ENCODE results near the gene PITPNC1. TPM values are rescaled to one million over a fixed set of nuclear protein-coding genes. Genes with fewer than 3 reads are reported as not detected.
A peak's percentile ranks its signal among the peaks of the same experiment; 100 is the strongest.

PITPNC1 gene
- total and polyA plus RNA-seq, 7 donors, result 3.0 to 15.7 (median 5.6) TPM

DNA sequence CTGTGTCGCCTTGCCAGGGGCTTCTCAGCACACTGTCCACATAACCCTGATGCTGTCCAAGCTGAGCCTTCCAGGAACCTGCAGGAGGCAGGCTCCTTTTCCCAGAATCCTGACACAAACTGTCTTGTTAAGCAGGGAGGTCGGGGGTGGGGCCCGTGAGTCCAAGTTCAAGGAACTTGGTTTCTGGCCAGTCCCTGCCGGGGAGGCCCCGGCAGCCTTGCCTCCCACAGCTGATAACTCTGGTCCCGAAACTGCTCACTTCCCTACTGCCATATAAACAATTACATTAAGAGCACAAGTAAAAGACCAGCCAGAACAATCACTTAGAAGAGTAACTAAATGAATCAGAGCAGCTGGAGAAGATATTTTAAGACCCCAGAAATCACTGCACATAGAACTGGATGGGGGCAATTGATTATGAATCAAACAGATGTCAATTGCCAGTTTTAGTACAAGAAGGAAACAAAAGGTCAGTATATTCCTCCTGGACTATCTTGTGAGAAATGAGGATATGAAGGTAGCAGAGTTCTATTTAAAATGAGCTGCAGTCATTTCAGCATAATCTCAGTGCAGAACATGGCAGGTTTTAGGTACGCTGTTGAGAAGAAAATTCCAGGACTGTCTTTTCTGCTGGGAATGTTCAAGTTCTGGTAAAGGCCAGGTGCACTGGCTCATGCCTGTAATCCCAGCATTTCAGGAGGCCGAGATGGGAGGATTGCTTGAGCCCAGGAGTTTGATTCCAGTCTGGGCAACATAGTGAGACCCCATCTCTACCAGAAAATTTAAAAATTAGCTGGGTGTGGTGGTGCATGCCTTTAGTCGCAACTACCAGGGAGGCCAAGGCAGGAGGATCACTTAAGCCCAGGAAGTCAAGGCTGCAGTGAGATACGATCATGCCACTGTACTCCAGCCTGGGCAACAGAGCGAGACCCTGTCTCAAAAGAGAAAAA, 169.8 kb downstream of the PITPNC1 start:
- no peak for TF ChIP-seq POLR2A (IDR thresholded peaks at IDR 0.05)
- TF ChIP-seq EP300 (IDR thresholded peaks at IDR 0.05), result peak in 1 of 4 donors; percentile 23
- peak in 2 of 4 donors; percentile 31 to 74 for TF ChIP-seq POLR2AphosphoS5 (IDR thresholded peaks at IDR 0.05)
- TF ChIP-seq, protein P1, sequence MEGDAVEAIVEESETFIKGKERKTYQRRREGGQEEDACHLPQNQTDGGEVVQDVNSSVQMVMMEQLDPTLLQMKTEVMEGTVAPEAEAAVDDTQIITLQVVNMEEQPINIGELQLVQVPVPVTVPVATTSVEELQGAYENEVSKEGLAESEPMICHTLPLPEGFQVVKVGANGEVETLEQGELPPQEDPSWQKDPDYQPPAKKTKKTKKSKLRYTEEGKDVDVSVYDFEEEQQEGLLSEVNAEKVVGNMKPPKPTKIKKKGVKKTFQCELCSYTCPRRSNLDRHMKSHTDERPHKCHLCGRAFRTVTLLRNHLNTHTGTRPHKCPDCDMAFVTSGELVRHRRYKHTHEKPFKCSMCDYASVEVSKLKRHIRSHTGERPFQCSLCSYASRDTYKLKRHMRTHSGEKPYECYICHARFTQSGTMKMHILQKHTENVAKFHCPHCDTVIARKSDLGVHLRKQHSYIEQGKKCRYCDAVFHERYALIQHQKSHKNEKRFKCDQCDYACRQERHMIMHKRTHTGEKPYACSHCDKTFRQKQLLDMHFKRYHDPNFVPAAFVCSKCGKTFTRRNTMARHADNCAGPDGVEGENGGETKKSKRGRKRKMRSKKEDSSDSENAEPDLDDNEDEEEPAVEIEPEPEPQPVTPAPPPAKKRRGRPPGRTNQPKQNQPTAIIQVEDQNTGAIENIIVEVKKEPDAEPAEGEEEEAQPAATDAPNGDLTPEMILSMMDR (IDR thresholded peaks at IDR 0.05), result no peak
- Histone ChIP-seq H3K4me3 (no peak overlapping the region), H3K27ac (peak overlapping the region in 1 of 4 donors; percentile 29), H3K9me3 (no peaks in the 10 kb centered on the region), H3K36me3 (no peaks in the 10 kb centered on the region), H3K4me1 (peaks cover 0 to 12% (median 10%) of the 10 kb centered on the region in 4 donors), H3K27me3 (no peaks in the 10 kb centered on the region)
- WGBS, 2 donors, result 51 to 66% methylated on average over 11 of the region's 11 CpGs
- intact Hi-C loops (cut with DNase I), result no loop called here
- peak; percentile 78 for DNase-seq

DNA sequence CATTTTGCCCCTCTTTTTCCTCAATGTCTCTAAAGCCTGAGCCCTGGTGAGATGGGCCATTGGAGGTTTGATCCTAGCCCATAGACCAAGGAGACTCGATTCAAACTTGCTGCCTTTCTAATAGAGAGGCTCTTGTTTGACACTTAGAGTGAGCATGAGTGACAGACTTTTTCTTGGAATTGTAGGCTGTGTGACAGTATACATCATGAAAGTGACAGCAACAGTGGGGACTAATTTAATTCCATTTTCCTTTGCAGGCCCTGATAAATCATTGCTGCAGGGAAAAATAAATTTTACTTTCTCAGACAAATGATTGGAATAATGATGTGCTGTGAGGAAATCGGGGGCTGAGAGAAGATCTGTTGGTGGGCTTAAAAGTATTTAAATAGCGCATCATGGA, 171.6 kb downstream of the PITPNC1 start:
- Histone ChIP-seq H3K27me3 (no peaks in the 10 kb centered on the region), H3K36me3 (no peaks in the 10 kb centered on the region), H3K27ac (no peak overlapping the region), H3K4me1 (peaks cover 0 to 12% (median 10%) of the 10 kb centered on the region in 4 donors), H3K4me3 (no peak overlapping the region), H3K9me3 (no peaks in the 10 kb centered on the region)
- WGBS, 2 donors, result 96 to 97% methylated on average over 3 of the region's 3 CpGs
- no peak for DNase-seq
- no peak for TF ChIP-seq POLR2AphosphoS5 (IDR thresholded peaks at IDR 0.05)
- TF ChIP-seq, protein P1 (IDR thresholded peaks at IDR 0.05), result no peak
- TF ChIP-seq EP300 (IDR thresholded peaks at IDR 0.05), result no peak
- TF ChIP-seq POLR2A (IDR thresholded peaks at IDR 0.05), result no peak
- intact Hi-C loops (cut with DNase I), result no loop called here

DNA sequence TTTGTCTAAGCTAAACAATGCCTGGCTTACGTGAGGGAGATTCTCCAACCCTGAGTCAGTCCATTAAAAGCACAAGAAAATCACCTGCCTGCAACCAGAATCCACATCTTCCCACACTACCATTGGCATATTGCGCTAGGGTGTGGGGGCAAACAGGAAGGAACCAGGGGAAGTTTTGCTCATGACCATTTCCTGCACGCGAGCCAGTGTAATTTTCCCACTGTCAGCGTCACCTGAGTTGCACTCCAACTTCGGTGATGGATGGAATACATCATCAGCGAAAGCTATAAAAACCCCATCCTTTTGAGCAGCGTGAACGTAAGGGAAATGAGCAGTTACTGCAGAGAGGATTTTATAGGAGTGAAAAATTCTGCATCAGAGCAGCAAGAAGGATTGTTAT, 172.7 kb downstream of the PITPNC1 start:
- no peaks in the 10 kb centered on the region for H3K27me3 ChIP-seq
- TF ChIP-seq POLR2A (IDR thresholded peaks at IDR 0.05) (no peak), EP300 (IDR thresholded peaks at IDR 0.05) (no peak), POLR2AphosphoS5 (IDR thresholded peaks at IDR 0.05) (peak in 1 of 4 donors; percentile 43)
- TF ChIP-seq, protein P1 (IDR thresholded peaks at IDR 0.05), result no peak
- H3K4me3 ChIP-seq, result no peak overlapping the region
- H3K4me1 ChIP-seq, result peaks cover 0 to 12% (median 10%) of the 10 kb centered on the region in 4 donors
- peak overlapping the region in 1 of 4 donors; percentile 14 for H3K27ac ChIP-seq
- H3K9me3 ChIP-seq, result no peaks in the 10 kb centered on the region
- intact Hi-C loops (cut with DNase I), result no loop called here
- H3K36me3 ChIP-seq, result no peaks in the 10 kb centered on the region
- WGBS, 2 donors, result 82 to 93% methylated on average over 9 of the region's 9 CpGs
- DNase-seq, result peak; percentile 61

DNA sequence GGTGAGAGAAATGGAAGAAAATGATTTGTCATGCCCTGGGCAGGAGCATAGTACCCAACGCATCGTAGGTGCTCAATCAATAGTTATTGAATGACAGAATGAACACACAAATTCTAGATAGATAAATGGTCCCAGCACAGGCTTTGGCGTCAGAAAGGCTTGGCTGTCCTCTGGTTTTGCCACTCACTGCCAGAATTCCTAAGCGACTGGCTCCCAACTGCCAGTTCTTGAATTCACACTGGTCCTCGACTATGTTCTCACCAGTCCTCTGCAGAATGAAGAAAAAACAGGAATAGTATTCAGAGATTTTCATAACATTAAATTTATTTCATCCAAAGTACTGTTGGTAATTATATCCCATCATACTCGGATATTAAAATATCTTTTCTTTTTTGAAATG, 177.6 kb downstream of the PITPNC1 start:
- 96 to 98% methylated on average over 6 of the region's 6 CpGs for WGBS, 2 donors
- H3K36me3 ChIP-seq, result no peaks in the 10 kb centered on the region
- H3K27me3 ChIP-seq, result no peaks in the 10 kb centered on the region
- DNase-seq, result peak; percentile 14
- H3K27ac ChIP-seq, result no peak overlapping the region
- no peaks in the 10 kb centered on the region for H3K9me3 ChIP-seq
- H3K4me3 ChIP-seq, result no peak overlapping the region
- intact Hi-C loops (cut with DNase I), result no loop called here
- no peaks in the 10 kb centered on the region for H3K4me1 ChIP-seq
- TF ChIP-seq POLR2AphosphoS5 (IDR thresholded peaks at IDR 0.05) (no peak), POLR2A (IDR thresholded peaks at IDR 0.05) (no peak), EP300 (IDR thresholded peaks at IDR 0.05) (no peak)
- TF ChIP-seq, protein P1 (IDR thresholded peaks at IDR 0.05), result no peak
